GM12875 (cell line): ENCODE results near the gene C16orf96.

Experiments
- H3K4me3 ChIP-seq: one replicate; pipeline ENCODE4 v1.5.1; 2011; ENCODE audit warnings: low read depth, low read length, control low read depth
- TF ChIP-seq, protein P1 (sequence below): IDR thresholded peaks from 2 replicates; pipeline ENCODE4 v1.5.1; 2011; ENCODE audit warnings: low read depth, mild to moderate bottlenecking, control low read depth, inconsistent platforms, low read length, moderate library complexity, borderline replicate concordance; ENCODE audit not compliant: insufficient read depth

C16orf96 gene

DNA sequence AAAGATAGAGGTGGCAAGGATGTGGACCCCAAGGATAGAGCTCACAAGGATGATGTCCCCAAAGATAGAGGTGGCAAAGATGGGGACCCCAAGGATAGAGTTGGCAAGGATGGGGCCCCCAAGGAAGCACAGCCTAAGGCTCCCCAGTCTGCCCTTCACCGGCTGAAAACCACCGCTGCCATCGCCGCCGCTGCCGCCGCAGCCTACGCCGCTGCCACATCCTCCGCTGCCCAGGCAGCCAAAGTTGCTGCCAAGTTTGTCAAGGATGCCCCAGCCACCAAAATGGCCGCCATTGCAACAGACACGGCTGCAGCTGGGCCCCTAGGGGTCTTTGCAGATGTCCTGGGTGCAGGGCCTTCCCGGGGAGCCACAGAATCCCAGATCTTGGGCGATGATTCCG, 19.9 kb downstream of the C16orf96 start:
- H3K4me3 ChIP-seq = no peak overlapping the region
- TF ChIP-seq, protein P1, sequence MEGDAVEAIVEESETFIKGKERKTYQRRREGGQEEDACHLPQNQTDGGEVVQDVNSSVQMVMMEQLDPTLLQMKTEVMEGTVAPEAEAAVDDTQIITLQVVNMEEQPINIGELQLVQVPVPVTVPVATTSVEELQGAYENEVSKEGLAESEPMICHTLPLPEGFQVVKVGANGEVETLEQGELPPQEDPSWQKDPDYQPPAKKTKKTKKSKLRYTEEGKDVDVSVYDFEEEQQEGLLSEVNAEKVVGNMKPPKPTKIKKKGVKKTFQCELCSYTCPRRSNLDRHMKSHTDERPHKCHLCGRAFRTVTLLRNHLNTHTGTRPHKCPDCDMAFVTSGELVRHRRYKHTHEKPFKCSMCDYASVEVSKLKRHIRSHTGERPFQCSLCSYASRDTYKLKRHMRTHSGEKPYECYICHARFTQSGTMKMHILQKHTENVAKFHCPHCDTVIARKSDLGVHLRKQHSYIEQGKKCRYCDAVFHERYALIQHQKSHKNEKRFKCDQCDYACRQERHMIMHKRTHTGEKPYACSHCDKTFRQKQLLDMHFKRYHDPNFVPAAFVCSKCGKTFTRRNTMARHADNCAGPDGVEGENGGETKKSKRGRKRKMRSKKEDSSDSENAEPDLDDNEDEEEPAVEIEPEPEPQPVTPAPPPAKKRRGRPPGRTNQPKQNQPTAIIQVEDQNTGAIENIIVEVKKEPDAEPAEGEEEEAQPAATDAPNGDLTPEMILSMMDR = no peak

DNA sequence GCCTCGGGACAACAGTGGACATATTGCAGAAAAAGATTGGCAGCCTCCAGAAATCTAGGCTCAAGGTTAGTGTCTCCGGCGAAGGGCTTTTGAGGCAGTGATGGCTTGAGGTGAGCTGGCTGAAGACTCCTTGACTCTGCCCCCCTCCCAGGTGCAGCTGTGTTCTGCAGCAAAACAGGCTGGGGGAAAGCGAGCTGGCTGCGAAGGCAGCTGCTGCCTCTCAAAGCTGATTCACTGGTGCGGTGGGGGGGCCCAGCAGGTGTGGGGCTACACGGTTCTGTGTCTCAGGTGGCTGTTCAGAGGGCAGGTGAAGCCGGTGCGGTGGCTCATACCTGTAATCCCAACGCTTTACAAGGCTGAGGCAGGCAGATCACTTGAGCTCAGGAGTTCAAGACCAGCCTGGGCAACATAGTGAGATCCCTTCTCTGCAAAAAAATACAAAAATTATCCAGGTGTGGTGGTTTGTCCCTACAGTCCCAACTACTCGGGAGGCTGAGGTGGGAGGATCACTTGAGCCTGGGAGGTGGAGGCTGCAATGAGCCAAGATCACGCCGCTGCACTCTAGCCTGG, 22.9 kb downstream of the C16orf96 start:
- no peak overlapping the region for H3K4me3 ChIP-seq
- TF ChIP-seq, protein P1 = no peak

DNA sequence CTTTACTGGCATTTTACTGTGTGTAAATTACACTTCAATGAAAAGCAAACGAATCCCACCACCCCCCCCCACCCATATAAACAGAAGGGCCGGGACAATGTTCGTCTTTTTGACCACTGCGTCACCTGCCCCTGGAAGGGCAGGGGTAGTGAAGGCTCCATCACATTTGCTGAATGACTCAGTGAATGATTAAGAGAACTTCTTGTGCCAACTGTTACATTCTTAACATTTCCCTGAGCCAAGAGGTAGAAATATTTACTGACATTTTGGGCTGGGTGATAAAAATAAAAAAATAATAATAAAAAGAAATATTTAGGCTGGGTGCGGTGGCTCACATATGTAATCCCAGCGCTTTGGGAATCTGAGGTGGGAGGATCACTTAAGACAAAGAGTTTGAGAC, 24.1 kb downstream of the C16orf96 start:
- H3K4me3 ChIP-seq = no peak overlapping the region
- TF ChIP-seq, protein P1 = no peak

DNA sequence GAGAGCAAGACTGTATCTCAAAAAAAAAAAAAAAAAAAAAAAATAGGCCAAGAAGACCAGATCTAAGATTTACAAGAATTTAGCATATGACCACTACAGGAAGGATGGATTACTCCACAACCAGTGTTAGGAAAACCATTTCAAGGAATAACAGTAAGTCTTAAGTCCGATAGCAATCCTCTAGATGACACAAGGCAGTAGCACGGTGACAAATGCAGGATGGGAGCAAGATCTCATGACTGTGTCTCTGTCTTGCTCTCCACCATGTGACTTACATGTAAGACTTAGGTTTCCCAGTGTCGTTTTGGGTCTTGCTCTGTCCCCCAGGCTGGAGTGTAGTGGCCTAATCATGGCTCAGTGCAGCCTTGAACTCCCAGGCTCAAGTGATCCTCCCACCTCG, 27.8 kb downstream of the C16orf96 start:
- TF ChIP-seq, protein P1 = no peak
- no peak overlapping the region for H3K4me3 ChIP-seq

DNA sequence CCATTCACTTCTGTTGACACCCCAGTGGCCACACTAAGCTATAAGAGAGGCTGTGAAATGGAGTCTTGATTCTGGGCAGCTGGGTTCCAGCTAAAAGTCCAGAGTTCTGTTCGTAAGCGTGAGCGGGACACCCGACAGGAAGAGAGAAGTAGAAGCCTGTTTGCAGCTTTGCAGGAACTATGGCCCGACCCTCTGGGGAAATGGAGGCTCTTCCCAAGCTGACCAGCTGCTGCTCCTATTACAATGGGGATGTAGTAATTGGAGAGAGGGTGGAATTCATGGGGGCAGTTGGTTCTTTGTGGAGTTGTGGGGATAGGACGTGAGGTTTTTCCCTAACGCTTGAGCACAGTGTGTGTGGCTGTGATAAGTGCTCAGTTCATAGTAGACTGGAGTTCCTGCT, 30.2 kb downstream of the C16orf96 start:
- TF ChIP-seq, protein P1 = no peak
- no peak overlapping the region for H3K4me3 ChIP-seq

DNA sequence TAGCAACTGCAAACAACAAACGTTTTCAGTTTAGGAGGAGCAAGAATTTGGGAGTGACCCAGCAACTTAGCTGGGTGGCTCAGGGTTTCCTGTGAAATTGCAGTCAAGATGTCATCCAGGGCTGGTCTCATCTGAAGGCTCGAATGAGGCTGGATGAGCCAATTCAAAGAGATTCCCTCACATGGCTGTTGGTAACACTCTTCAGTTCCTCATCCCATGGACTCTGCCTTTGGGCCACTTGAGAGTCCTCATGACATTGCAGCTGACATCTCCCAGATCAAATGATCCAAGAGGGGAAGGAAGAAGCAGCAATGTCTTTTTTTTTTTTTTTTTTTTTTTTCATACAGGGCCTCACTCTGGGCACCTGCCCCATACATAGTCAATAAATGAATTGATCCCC, 32.2 kb downstream of the C16orf96 start:
- TF ChIP-seq, protein P1 = no peak
- no peak overlapping the region for H3K4me3 ChIP-seq

DNA sequence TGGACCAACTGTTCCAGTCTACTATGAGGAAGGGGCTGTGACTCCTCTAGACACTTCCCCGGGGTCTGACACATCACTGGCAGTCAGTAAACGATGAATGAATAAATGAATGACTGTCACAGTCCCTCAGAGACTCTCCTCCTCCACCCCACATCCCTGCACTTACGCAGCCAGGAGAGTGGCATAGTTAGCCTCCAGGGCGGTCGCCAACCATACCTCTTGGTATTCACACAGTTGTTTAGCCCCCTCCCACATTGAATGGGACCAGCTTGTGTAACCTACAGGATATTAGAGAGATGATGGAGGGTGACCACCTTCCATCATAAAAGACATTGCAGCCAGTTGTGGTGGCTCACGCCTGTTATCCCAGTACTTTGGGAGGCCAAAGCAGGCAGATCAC, 32.8 kb downstream of the C16orf96 start:
- H3K4me3 ChIP-seq = no peak overlapping the region
- TF ChIP-seq, protein P1 = no peak
